HAP-1 (cell line): ENCODE data around the gene C14orf119.

ENCODE experiments used
- DNase-seq, 2 experiments: peaks; one replicate each; pipeline ENCODE4 v3.0.0-alpha.2; 2016 to 2020; ENCODE audit warnings: low spot score in 2 of 2
- H3K27me3 ChIP-seq: fragments of 250-450 bp; sonication (Bioruptor Pico); 2 replicates; pipeline ENCODE4 v1.5.1; 2020; ENCODE audit warnings: low read depth, mild to moderate bottlenecking, moderate library complexity
- H3K36me3 ChIP-seq: fragments of 250-450 bp; sonication (Bioruptor Pico); replicated peaks from 2 replicates; pipeline ENCODE4 v1.5.1; 2020; ENCODE audit warnings: mild to moderate bottlenecking
- H3K4me1 ChIP-seq: fragments of 250-450 bp; sonication (Bioruptor Pico); 2 replicates; pipeline ENCODE4 v1.5.1; 2020; ENCODE audit warnings: mild to moderate bottlenecking
- H3K4me3 ChIP-seq: fragments of 250-450 bp; sonication (Bioruptor Pico); 2 replicates; pipeline ENCODE4 v1.5.1; 2020; ENCODE audit warnings: mild to moderate bottlenecking, moderate library complexity
- H3K9me3 ChIP-seq: fragments of 250-450 bp; sonication (Bioruptor Pico); 2 replicates; pipeline ENCODE4 v1.5.1; 2020; ENCODE audit warnings: mild to moderate bottlenecking, moderate library complexity
- in situ Hi-C: fragments of 300-500 bp; cut with MboI; formaldehyde crosslinking; loops from 3 replicates; pipeline ENCODE4 v1.14.3; 2020; ENCODE audit warnings: low sequenced_read_pairs, inconsistent platforms, mixed read lengths

Gene C14orf119

GRCh38 chr14:23115039-23115731, 19.9 kb downstream of the C14orf119 start:
- DNase-seq = no peak
- in situ Hi-C loops = no loop called here

GRCh38 chr14:23115918-23116317, 20.6 kb downstream of the C14orf119 start:
- H3K4me3 ChIP-seq = no peak overlapping the region
- in situ Hi-C loops = no loop called here
- H3K4me1 ChIP-seq = no peaks in the 10 kb centered on the region
- peaks cover 39% of the 10 kb centered on the region for H3K27me3 ChIP-seq
- no peaks in the 10 kb centered on the region for H3K36me3 ChIP-seq
- DNase-seq = no peak
- H3K9me3 ChIP-seq = no peaks in the 10 kb centered on the region

More at GRCh38 chr14:23115039-23115731, 19.9 kb downstream of the C14orf119 start:
- Histone ChIP-seq H3K4me3 (no peak overlapping the region), H3K4me1 (no peaks in the 10 kb centered on the region), H3K36me3 (no peaks in the 10 kb centered on the region), H3K9me3 (no peaks in the 10 kb centered on the region), H3K27me3 (peaks cover 43% of the 10 kb centered on the region)

GRCh38 chr14:23117371-23118020, 22.2 kb downstream of the C14orf119 start:
- in situ Hi-C loops = no loop called here
- Histone ChIP-seq H3K27me3 (peaks cover 23% of the 10 kb centered on the region), H3K4me1 (no peaks in the 10 kb centered on the region), H3K4me3 (no peak overlapping the region), H3K9me3 (no peaks in the 10 kb centered on the region), H3K36me3 (no peaks in the 10 kb centered on the region)
- no peak for DNase-seq

GRCh38 chr14:23118506-23119362, 23.4 kb downstream of the C14orf119 start, which contains the start of gene CEBPE:
TSS of gene CEBPE (minus strand) at chr14:23119255. CDS start at chr14:23119091, 164 bp downstream.
- Histone ChIP-seq H3K4me3 (no peak within 1 kb of the TSS), H3K36me3 (no peaks in the 10 kb centered on the region), H3K4me1 (peaks cover 3% of the 10 kb centered on the region; the same call in 1 of the 2 replicates), H3K27me3 (peaks cover 17% of the 10 kb centered on the region), H3K9me3 (no peaks in the 10 kb centered on the region)
- no peak for DNase-seq
- in situ Hi-C loops = no loop called here

GRCh38 chr14:23119363-23120327, 24.3 kb downstream of the C14orf119 start:
- H3K4me1 ChIP-seq = peaks cover 11% of the 10 kb centered on the region; the same call in 1 of the 2 replicates
- H3K4me3 ChIP-seq = no peak overlapping the region
- in situ Hi-C loops = no loop called here
- no peaks in the 10 kb centered on the region for H3K36me3 ChIP-seq
- H3K9me3 ChIP-seq = no peaks in the 10 kb centered on the region
- DNase-seq = no peak
- peaks cover 8% of the 10 kb centered on the region for H3K27me3 ChIP-seq

GRCh38 chr14:23120541-23121251, 25.4 kb downstream of the C14orf119 start:
- Histone ChIP-seq H3K4me3 (no peak overlapping the region), H3K36me3 (no peaks in the 10 kb centered on the region), H3K4me1 (peaks cover 11% of the 10 kb centered on the region; the same call in 1 of the 2 replicates), H3K27me3 (peaks cover 3% of the 10 kb centered on the region), H3K9me3 (no peaks in the 10 kb centered on the region)
- DNase-seq = peak; percentile 83 to 93
- in situ Hi-C loops = no loop called here

- Histone ChIP-seq H3K4me3 (no peak overlapping the region), H3K4me1 (peaks cover 11% of the 10 kb centered on the region; the same call in 1 of the 2 replicates), H3K27me3 (no peaks in the 10 kb centered on the region), H3K9me3 (no peaks in the 10 kb centered on the region), H3K36me3 (no peaks in the 10 kb centered on the region)
- in situ Hi-C loops = no loop called here
- no peak for DNase-seq
Observed at GRCh38 chr14:23121361-23121771, 26.1 kb downstream of the C14orf119 start.

GRCh38 chr14:23122086-23122485, 26.8 kb downstream of the C14orf119 start:
- in situ Hi-C loops = no loop called here
- Histone ChIP-seq H3K36me3 (no peaks in the 10 kb centered on the region), H3K4me1 (peaks cover 11% of the 10 kb centered on the region; the same call in 1 of the 2 replicates), H3K4me3 (no peak overlapping the region), H3K27me3 (no peaks in the 10 kb centered on the region), H3K9me3 (no peaks in the 10 kb centered on the region)
- DNase-seq = no peak

GRCh38 chr14:23123419-23123818, 28.1 kb downstream of the C14orf119 start:
- DNase-seq = peak; percentile 27 to 83
- peaks cover 11% of the 10 kb centered on the region; the same call in 1 of the 2 replicates for H3K4me1 ChIP-seq
- no peaks in the 10 kb centered on the region for H3K27me3 ChIP-seq
- H3K9me3 ChIP-seq = no peaks in the 10 kb centered on the region
- in situ Hi-C loops = no loop called here
- H3K4me3 ChIP-seq = no peak overlapping the region
- no peaks in the 10 kb centered on the region for H3K36me3 ChIP-seq

- Histone ChIP-seq H3K27me3 (no peaks in the 10 kb centered on the region), H3K9me3 (no peaks in the 10 kb centered on the region), H3K4me3 (no peak overlapping the region), H3K36me3 (no peaks in the 10 kb centered on the region), H3K4me1 (peaks cover 11% of the 10 kb centered on the region; the same call in 1 of the 2 replicates)
- in situ Hi-C loops = no loop called here
- no peak for DNase-seq
Observed at GRCh38 chr14:23124337-23124954, 29.1 kb downstream of the C14orf119 start.

GRCh38 chr14:23125011-23125410, 29.7 kb downstream of the C14orf119 start:
- no peak for DNase-seq
- Histone ChIP-seq H3K36me3 (no peaks in the 10 kb centered on the region), H3K9me3 (no peaks in the 10 kb centered on the region), H3K4me3 (no peak overlapping the region), H3K27me3 (no peaks in the 10 kb centered on the region), H3K4me1 (peaks cover 11% of the 10 kb centered on the region; the same call in 1 of the 2 replicates)
- in situ Hi-C loops = loop anchor here (5.0 kb wide), 1 partner anchor 62 kb away; no protein-coding TSS in a partner anchor
